A375 (cell line): Measurements from ENCODE around the gene FDX2. TPM values are rescaled to one million over a fixed set of nuclear protein-coding genes. Genes with fewer than 3 reads are reported as not detected.

ENCODE experiments used
- small RNA-seq: library from RNA; depleted of rRNA; stranded (forward); fragments of <200 nt; gene quantifications from one replicate; pipeline ENCODE3, GENCODE V24; 2014
- total RNA-seq: library from RNA; depleted of rRNA; stranded (reverse); fragments of >200 nt; shearing (Covaris generic); gene quantifications from 2 replicates; pipeline ENCODE4 v1.2.3, GENCODE V29; 2014; rRNA removed

FDX2 gene
- 38.9 and 43.2 TPM in 2 replicates for total RNA-seq

DNA sequence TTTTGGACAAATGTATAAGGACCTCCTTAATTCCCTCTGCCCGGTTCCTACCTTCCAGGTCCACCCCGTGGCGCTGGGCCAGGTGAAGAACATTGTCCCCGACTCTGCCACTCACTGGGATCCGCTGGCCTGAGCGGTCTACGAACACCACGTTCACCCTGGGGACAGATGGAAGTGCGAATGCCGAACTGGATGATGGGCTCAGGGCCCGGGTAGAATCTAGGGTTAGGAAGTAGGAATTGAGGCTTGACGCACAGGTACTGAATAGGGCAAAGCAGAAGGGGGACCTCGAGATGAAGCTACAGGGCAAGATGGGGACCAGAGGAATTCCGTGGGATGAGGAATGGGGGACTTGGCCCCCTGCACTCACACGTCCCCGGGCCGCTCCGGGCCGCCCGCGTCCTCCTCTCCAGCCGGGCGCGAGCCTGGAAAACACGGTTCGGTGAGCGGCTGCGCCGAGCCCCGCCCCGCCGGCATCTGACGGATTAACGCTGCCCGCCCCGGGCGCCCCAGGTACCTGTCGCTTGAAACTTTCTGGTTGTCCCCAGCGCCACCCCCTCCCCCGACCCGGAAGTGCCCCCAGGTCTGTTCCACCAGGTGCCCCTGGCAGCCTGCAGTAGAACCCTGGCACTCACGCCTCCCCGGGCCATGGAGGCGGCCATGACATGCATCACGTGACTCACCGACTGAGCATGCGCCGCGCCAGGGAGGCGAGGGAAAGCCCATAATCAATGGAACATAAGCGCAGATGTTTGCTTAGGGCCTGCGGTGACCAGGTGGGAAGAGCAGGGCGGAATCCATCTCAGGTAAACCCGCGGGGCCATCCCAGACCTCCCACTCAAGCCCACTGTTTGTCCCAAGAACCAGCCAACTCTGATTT lies at the start of gene FDX2:
Gene FDX2 (minus strand): TSS at position 681 of the 880 bp plus-strand sequence. CDS start 19 bp downstream, at position 662.

DNA sequence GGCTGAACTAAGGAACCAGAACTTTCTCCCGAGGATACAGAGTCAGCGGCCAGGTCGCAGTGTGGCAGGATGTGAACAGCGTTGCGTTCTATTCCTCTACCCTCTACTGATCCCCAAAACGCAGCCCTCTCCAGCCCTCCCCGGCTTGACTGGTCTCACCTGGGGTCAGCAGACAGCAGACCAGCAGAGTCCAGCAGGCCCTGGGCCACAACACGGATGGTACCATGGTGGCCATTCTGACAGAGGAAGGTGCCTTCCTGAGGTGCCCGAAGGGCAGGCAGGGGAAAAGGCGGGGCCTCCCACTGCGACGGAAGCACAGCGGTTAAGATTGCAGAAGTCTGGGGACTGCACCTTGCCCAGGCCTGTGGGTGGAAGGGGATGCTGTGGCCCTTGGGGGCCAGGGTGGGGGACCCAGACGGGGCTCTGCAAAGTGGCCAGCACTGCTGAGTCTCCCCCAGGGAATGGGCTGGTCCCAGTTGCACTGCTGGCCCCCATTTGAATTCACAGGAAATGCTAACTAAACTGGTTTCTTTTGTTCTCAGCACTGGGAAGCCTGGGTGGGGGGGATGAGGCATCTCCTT lies 23.7 kb upstream of the FDX2 start, which contains the start of gene ICAM3:
Gene ICAM3 (minus strand): TSS at position 245 of the 581 bp plus-strand sequence. CDS start 10 bp downstream, at position 235.

DNA sequence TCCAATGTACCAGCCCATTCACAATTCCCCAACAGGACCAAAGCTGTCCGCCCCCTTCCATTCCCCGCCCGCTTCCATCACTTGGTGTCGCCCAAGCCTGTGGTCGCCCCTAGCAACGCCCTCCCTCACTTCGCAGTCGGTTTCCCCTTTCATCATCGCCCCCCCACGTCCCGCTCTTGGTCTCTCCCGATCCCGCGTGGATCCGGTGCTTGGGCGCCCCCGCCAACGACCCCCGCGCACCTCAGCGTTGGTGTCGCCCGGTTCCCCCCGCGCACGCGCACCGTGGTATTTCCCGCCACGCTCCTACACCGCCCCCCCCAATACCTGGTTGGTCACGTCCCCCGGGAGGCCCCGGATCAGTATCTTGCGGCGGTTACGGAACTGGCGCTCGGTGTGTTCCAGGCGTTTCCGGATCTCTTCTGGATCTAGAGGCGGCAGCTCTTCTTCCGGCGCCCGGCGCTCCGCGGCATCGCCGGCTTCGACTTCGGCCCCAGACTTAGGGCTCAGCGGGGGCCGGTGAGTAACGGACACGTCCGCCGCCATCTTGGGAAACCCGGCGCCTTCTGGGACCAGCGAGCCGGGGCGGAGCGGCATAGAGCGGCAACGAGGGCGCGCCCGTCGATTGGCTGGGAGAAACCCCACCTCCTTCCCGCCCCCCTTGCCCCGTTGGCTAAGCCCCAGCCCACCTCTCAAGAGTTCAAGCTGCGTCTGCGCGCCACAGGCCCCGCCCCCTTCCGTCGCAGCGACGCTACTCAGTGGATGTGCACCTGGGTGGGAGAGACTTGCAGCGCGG lies 17.3 kb upstream of the FDX2 start, which contains the start of gene RAVER1:
Gene RAVER1 (minus strand): TSS at position 565 of the 793 bp plus-strand sequence. CDS start 22 bp downstream, at position 543.

DNA sequence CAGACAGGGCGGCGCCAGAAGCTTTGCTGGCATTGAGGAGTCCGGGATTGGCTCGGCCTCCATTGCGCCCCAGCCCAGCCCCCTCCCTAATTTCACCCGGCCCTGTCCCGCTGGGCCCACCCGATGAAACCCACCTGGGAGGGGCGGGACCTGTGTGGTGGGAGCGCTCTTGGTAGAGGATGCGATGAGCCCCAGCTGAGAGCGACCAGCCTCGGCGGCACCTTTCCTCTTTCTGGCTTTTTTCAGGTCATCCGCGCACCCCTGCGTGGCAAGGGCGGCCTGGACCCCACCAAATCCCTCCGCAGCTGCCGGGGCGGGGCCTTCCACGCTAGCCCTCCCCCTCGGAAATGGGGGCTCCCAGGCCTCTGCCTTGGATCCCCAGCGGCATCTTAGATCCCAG lies 6.4 kb downstream of the FDX2 start, which contains the start of gene ZGLP1:
Gene ZGLP1 (minus strand): TSS at position 393 of the 400 bp plus-strand sequence.

DNA sequence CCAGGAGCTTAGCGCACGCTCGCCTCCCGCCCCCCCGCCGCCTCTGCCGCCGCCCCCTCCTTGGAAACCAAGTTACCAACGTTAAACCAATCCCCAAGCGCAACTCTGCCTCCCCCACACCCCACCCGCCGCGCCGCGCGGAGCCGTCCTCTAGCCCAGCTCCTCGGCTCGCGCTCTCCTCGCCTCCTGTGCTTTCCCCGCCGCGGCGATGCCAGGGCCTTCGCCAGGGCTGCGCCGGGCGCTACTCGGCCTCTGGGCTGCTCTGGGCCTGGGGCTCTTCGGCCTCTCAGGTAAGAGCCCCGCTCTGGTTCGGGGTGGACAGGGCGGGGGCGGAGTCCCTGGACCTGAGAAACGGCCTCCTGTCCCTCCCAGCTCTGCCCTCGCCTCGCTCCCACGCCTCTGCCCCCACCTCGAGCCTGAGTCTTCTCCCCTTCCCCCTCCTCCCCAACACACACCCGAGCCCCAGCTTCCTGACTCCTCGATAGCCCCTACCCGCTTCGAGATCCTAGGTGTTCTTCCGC lies 25.9 kb downstream of the FDX2 start, which contains the start of gene ICAM5:
Gene ICAM5 (plus strand): TSS at position 117 of the 521 bp plus-strand sequence. CDS start 92 bp downstream, at position 209.

DNA sequence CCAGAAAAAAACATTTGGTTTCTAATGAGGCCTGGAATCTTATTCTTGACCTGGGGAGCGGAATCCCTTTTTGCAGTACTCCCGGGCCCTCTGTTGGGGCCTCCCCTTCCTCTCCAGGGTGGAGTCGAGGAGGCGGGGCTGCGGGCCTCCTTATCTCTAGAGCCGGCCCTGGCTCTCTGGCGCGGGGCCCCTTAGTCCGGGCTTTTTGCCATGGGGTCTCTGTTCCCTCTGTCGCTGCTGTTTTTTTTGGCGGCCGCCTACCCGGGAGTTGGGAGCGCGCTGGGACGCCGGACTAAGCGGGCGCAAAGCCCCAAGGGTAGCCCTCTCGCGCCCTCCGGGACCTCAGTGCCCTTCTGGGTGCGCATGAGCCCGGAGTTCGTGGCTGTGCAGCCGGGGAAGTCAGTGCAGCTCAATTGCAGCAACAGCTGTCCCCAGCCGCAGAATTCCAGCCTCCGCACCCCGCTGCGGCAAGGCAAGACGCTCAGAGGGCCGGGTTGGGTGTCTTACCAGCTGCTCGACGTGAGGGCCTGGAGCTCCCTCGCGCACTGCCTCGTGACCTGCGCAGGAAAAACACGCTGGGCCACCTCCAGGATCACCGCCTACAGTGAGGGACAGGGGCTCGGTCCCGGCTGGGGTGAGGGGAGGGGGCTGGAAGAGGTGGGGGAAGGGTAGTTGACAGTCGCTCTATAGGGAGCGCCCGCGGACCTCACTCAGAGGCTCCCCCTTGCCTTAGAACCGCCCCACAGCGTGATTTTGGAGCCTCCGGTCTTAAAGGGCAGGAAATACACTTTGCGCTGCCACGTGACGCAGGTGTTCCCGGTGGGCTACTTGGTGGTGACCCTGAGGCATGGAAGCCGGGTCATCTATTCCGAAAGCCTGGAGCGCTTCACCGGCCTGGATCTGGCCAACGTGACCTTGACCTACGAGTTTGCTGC lies 28.7 kb downstream of the FDX2 start, which contains the start of gene ICAM4:
Gene ICAM4 (plus strand): TSS at position 153 of the 935 bp plus-strand sequence. CDS start 58 bp downstream, at position 211.

GRCh38 chr19:10270616-10271394 lies 45.0 kb downstream of the FDX2 start, which contains the start of gene ICAM1:
Gene ICAM1 (plus strand): TSS chr19:10271120. CDS start chr19:10271160, 40 bp downstream.

Small RNA genes within 50 kb of the gene (small RNA-seq; reads per million reads assigned to genes)
- gene AC011511.1, result not detected
- gene AC011511.4, result not detected

Other genes starting within 250 kb of the FDX2 start
- gene SHFL, start 229.7 kb downstream of the FDX2 start, total RNA-seq, result 25.4 and 28.4 TPM in 2 replicates
- gene ANGPTL6, start 213.3 kb downstream of the FDX2 start, total RNA-seq, result 0.34 and 0.94 TPM in 2 replicates
- gene PPAN, start 209.7 kb downstream of the FDX2 start, total RNA-seq, result 119 and 135 TPM in 2 replicates
- 20.8 and 21.1 TPM in 2 replicates for gene P2RY11, start 204.3 kb downstream of the FDX2 start, total RNA-seq
- 698 and 733 TPM in 2 replicates for gene EIF3G, start 196.1 kb downstream of the FDX2 start, total RNA-seq
- 221 and 236 TPM in 2 replicates for gene DNMT1, start 121.1 kb downstream of the FDX2 start, total RNA-seq
- gene S1PR2, start 84.7 kb downstream of the FDX2 start, total RNA-seq, result 18.5 and 21.3 TPM in 2 replicates
- gene MRPL4, start 63.8 kb downstream of the FDX2 start, total RNA-seq, result 144 and 170 TPM in 2 replicates
- 24.8 and 28.8 TPM in 2 replicates for gene ICAM1, start 44.9 kb downstream of the FDX2 start, total RNA-seq
- 0.30 and 0.58 TPM in 2 replicates for gene ICAM4, start 29.1 kb downstream of the FDX2 start, total RNA-seq
- gene ICAM5, start 26.1 kb downstream of the FDX2 start, total RNA-seq, result 20.3 TPM in 2 replicates
- 1.0 and 2.4 TPM in 2 replicates for gene ZGLP1, start 6.2 kb downstream of the FDX2 start, total RNA-seq
- gene RAVER1, start 17.5 kb upstream of the FDX2 start, total RNA-seq, result 40.7 and 50.4 TPM in 2 replicates
- 12.8 and 19.7 TPM in 2 replicates for gene ICAM3, start 23.6 kb upstream of the FDX2 start, total RNA-seq
- gene TYK2, start 64.6 kb upstream of the FDX2 start, total RNA-seq, result 141 and 161 TPM in 2 replicates
- gene CDC37, start 87.5 kb upstream of the FDX2 start, total RNA-seq, result 639 and 659 TPM in 2 replicates
- gene PDE4A, start 104.5 kb upstream of the FDX2 start, total RNA-seq, result 4.5 and 4.9 TPM in 2 replicates
- 69.0 and 75.7 TPM in 2 replicates for gene KEAP1, start 187.3 kb upstream of the FDX2 start, total RNA-seq
- 1.9 and 3.9 TPM in 2 replicates for gene S1PR5, start 201.4 kb upstream of the FDX2 start, total RNA-seq
- gene ATG4D, start 227.9 kb upstream of the FDX2 start, total RNA-seq, result 49.4 and 49.9 TPM in 2 replicates
- 58.0 and 61.9 TPM in 2 replicates for gene KRI1, start 250.0 kb upstream of the FDX2 start, total RNA-seq